H1 (cell line): ENCODE results near the gene SHISA6. TPM values are rescaled to one million over a fixed set of nuclear protein-coding genes. Genes with fewer than 3 reads are reported as not detected.

Experiments used
- CTCF ChIA-PET: fragments of 300-600 bp; sonication (Branson Sonifier 250); formaldehyde crosslinking; loops from one replicate; lab custom pipeline; 2021; ENCODE audit not compliant: partially characterized antibody; lab: Charles Lee
- POLR2A ChIA-PET: fragments of 300-600 bp; sonication (Branson Sonifier 250); formaldehyde crosslinking; loops from one replicate; lab custom pipeline; 2021; ENCODE audit warnings: inconsistent platforms; ENCODE audit not compliant: partially characterized antibody; lab: Charles Lee
- DNase-seq, 2 experiments: peaks; one replicate each; pipeline versions ENCODE4 v3.0.0 to v3.0.0-alpha.2; 2010 to 2022; ENCODE audit warnings: low spot score in 2 of 2, low read depth in 1 of 2, mixed read lengths in 1 of 2
- FAIRE-seq: peaks from 2 replicates; lab custom pipeline; 2011; peaks lifted over from hg19 to GRCh38; lab: Jason Lieb, UNC
- H2AFZ ChIP-seq: 2 replicates; pipeline ENCODE4 v1.8.1; 2012; ENCODE audit warnings: low read length, inconsistent platforms
- H2AK5ac ChIP-seq: 2 replicates; pipeline ENCODE4 v1.6.1; 2013; ENCODE audit warnings: low read depth, low read length
- H2BK120ac ChIP-seq: replicated peaks from 2 replicates; pipeline ENCODE3; 2013; ENCODE audit warnings: low read depth, low read length, inconsistent platforms
- H2BK12ac ChIP-seq: 2 replicates; pipeline ENCODE4 v1.6.1; 2013; ENCODE audit warnings: low read depth, low read length
- H2BK15ac ChIP-seq: 2 replicates; pipeline ENCODE4 v1.6.1; 2013; ENCODE audit warnings: low read length
- H2BK20ac ChIP-seq: 2 replicates; pipeline ENCODE4 v1.6.1; 2013; ENCODE audit warnings: low read length
- H2BK5ac ChIP-seq: 2 replicates; pipeline ENCODE4 v1.6.1; 2013; ENCODE audit warnings: low read depth, low read length
- H3K14ac ChIP-seq: 2 replicates; pipeline ENCODE4 v1.6.1; 2013; ENCODE audit warnings: inconsistent platforms; ENCODE audit not compliant: insufficient read length
- H3K18ac ChIP-seq: 2 replicates; pipeline ENCODE4 v1.6.1; 2013; ENCODE audit warnings: low read length; ENCODE audit errors: extremely low read depth
- H3K23ac ChIP-seq: 2 replicates; pipeline ENCODE4 v1.6.1; 2013; ENCODE audit warnings: inconsistent platforms; ENCODE audit not compliant: insufficient read length
- H3K23me2 ChIP-seq: 2 replicates; pipeline ENCODE4 v1.6.1; 2013; ENCODE audit warnings: low read depth, low read length
- H3K27ac ChIP-seq: 2 replicates; pipeline ENCODE4 v1.6.1; 2011; ENCODE audit warnings: low read depth, low read length, inconsistent platforms
- H3K27me3 ChIP-seq, 4 experiments: replicated peaks in 1 of 4; 1 replicate in 1 of 4; 2 replicates in 3 of 4; pipeline versions ENCODE4 v1.6.1 to v1.8.1; 2011 to 2013; ENCODE audit warnings: low read length in 3 of 4, mild to moderate bottlenecking in 3 of 4, inconsistent platforms in 2 of 4, mixed read lengths in 2 of 4, moderate library complexity in 1 of 4; ENCODE audit not compliant: control insufficient read depth in 3 of 4, insufficient read depth in 3 of 4; ENCODE audit errors: extremely low read depth in 1 of 4
- H3K36me3 ChIP-seq, 4 experiments: 2 replicates each; pipeline versions ENCODE4 v1.6.1 to v1.8.1; 2011 to 2013; ENCODE audit warnings: mild to moderate bottlenecking in 4 of 4, low read length in 3 of 4, moderate library complexity in 2 of 4, control low read depth in 1 of 4, inconsistent platforms in 1 of 4; ENCODE audit not compliant: insufficient read depth in 4 of 4, control insufficient read depth in 2 of 4
- H3K4ac ChIP-seq: replicated peaks from 2 replicates; pipeline ENCODE3; 2013; ENCODE audit warnings: low read length, low read depth, mixed read lengths, inconsistent platforms; ENCODE audit not compliant: insufficient read length
- H3K4me1 ChIP-seq, 4 experiments: replicated peaks in 1 of 4; 1 replicate in 1 of 4; 2 replicates in 3 of 4; pipeline versions ENCODE4 v1.6.1 to v1.8.1; 2011 to 2013; ENCODE audit warnings: low read length in 3 of 4, inconsistent platforms in 2 of 4, mixed read lengths in 1 of 4; ENCODE audit not compliant: insufficient read depth in 4 of 4, control insufficient read depth in 3 of 4
- H3K4me2 ChIP-seq, 2 experiments: 2 replicates each; pipeline versions ENCODE4 v1.6.1 to v1.8.1; 2011 to 2013; ENCODE audit warnings: low read depth in 2 of 2, low read length in 2 of 2, control low read depth in 1 of 2, inconsistent platforms in 1 of 2, mild to moderate bottlenecking in 1 of 2; ENCODE audit not compliant: insufficient read depth in 1 of 2
- H3K4me3 ChIP-seq, 4 experiments: fragments of 200-600, 300-600 bp in 1 of 4; sonication (generic), shearing (Covaris generic), sonication (Bioruptor Twin) in 1 of 4; 2 replicates each; pipeline versions ENCODE4 v1.5.1 to v1.8.1; 2011 to 2016; ENCODE audit warnings: low read length in 4 of 4, low read depth in 3 of 4, control low read depth in 2 of 4, inconsistent platforms in 2 of 4, mild to moderate bottlenecking in 2 of 4, mixed read lengths in 1 of 4, moderate library complexity in 1 of 4; ENCODE audit not compliant: insufficient read depth in 2 of 4; ENCODE audit errors: extremely low read depth in 1 of 4
- H3K56ac ChIP-seq: replicated peaks from 2 replicates; pipeline ENCODE3; 2013; ENCODE audit warnings: low read depth, mild to moderate bottlenecking, mixed read lengths, low read length, inconsistent platforms; ENCODE audit not compliant: insufficient read length
- H3K79me1 ChIP-seq: 2 replicates; pipeline ENCODE4 v1.6.1; 2013; ENCODE audit warnings: low read depth, low read length, control low read depth
- H3K79me2 ChIP-seq, 2 experiments: 2 replicates each; pipeline versions ENCODE4 v1.6.1 to v1.8.1; 2012 to 2013; ENCODE audit warnings: low read length in 2 of 2, mild to moderate bottlenecking in 2 of 2, inconsistent platforms in 1 of 2; ENCODE audit not compliant: insufficient read depth in 2 of 2, control insufficient read depth in 1 of 2
- H3K9ac ChIP-seq, 4 experiments: replicated peaks in 1 of 4; 1 replicate in 1 of 4; 2 replicates in 3 of 4; pipeline versions ENCODE4 v1.6.1 to v1.8.1; 2011 to 2013; ENCODE audit warnings: low read depth in 3 of 4, low read length in 3 of 4, control low read depth in 2 of 4, mild to moderate bottlenecking in 2 of 4, moderate library complexity in 2 of 4, inconsistent platforms in 1 of 4; ENCODE audit errors: extremely low read depth in 1 of 4
- H3K9me3 ChIP-seq, 2 experiments: 2 replicates each; pipeline versions ENCODE4 v1.6.1 to v1.8.1; 2012 to 2013; ENCODE audit warnings: mild to moderate bottlenecking in 2 of 2, moderate library complexity in 2 of 2, control low read depth in 1 of 2, inconsistent platforms in 1 of 2, low read depth in 1 of 2, low read length in 1 of 2, mixed read lengths in 1 of 2; ENCODE audit not compliant: insufficient read depth in 2 of 2
- H4K20me1 ChIP-seq, 2 experiments: replicated peaks in 1 of 2; 2 replicates each; pipeline versions ENCODE3 to v1.8.1; 2011 to 2013; ENCODE audit warnings: inconsistent platforms in 2 of 2, low read length in 2 of 2, mild to moderate bottlenecking in 1 of 2; ENCODE audit not compliant: insufficient read depth in 2 of 2, control insufficient read depth in 1 of 2
- H4K5ac ChIP-seq: 2 replicates; pipeline ENCODE4 v1.6.1; 2013; ENCODE audit warnings: low read length, low read depth, mixed read lengths, inconsistent platforms; ENCODE audit not compliant: insufficient read length
- H4K8ac ChIP-seq: 2 replicates; pipeline ENCODE4 v1.8.0; 2013; ENCODE audit warnings: mild to moderate bottlenecking, moderate library complexity, low read length, inconsistent platforms; ENCODE audit not compliant: insufficient read depth; ENCODE audit errors: extremely low read depth
- H4K91ac ChIP-seq: replicated peaks from 2 replicates; pipeline ENCODE3; 2013; ENCODE audit warnings: low read length, mixed read lengths, inconsistent platforms; ENCODE audit not compliant: insufficient read length
- CBX5 ChIP-seq: fragments of 300-800, 300-1000 bp; sonication (generic); IDR thresholded peaks from 2 replicates; pipeline ENCODE4 v1.7.1; 2016; ENCODE audit warnings: antibody characterized with exemption, low read length, low read depth
- CBX8 ChIP-seq: fragments of 300-800, 300-1000 bp; sonication (generic); IDR thresholded peaks from 2 replicates; pipeline ENCODE4 v1.7.1; 2016; ENCODE audit warnings: low read depth, low read length, borderline replicate concordance
- CREB1 ChIP-seq: IDR thresholded peaks from 2 replicates; pipeline ENCODE4 v1.6.1; 2012; ENCODE audit warnings: inconsistent platforms
- EGR1 ChIP-seq: IDR thresholded peaks from 2 replicates; pipeline ENCODE4 v1.6.1; 2011; ENCODE audit warnings: low read depth, low read length, borderline replicate concordance
- FOSL1 ChIP-seq: IDR thresholded peaks from 2 replicates; pipeline ENCODE4 v1.6.1; 2011; ENCODE audit warnings: mild to moderate bottlenecking, low read depth, low read length, moderate library complexity; ENCODE audit not compliant: insufficient read depth
- JUN ChIP-seq: IDR thresholded peaks from 2 replicates; pipeline ENCODE4 v1.6.1; 2011; ENCODE audit warnings: low read depth, mild to moderate bottlenecking, improper control_type of control experiment, low read length
- KDM5A ChIP-seq: fragments of 200-600 bp; IDR thresholded peaks from 2 replicates; pipeline ENCODE4 v1.7.1; 2012; ENCODE audit warnings: mild to moderate bottlenecking, low read length, inconsistent platforms, mixed read lengths
- SIX5 ChIP-seq: IDR thresholded peaks from 2 replicates; pipeline ENCODE4 v1.6.1; 2011; ENCODE audit warnings: mild to moderate bottlenecking, low read depth, low read length
- SRF ChIP-seq: IDR thresholded peaks from 2 replicates; pipeline ENCODE4 v1.6.1; 2011; ENCODE audit warnings: mild to moderate bottlenecking, low read depth, low read length, moderate library complexity
- USF2 ChIP-seq: IDR thresholded peaks from 2 replicates; pipeline ENCODE4 v1.6.1; 2011; ENCODE audit warnings: low read length, improper control_type of control experiment
- WGBS, 2 experiments: shearing (Covaris generic) in 1 of 2; methylation state at CpG; one replicate each; pipeline versions ENCODE4 v1.1.6 to v1.1.7; 2013 to 2015; ENCODE audit warnings: low lambda C conversion rate in 2 of 2, mixed read lengths in 2 of 2, inconsistent platforms in 1 of 2, low coverage in 1 of 2, missing lambda C conversion rate in 1 of 2; ENCODE audit not compliant: insufficient replicate concordance in 2 of 2, insufficient coverage in 1 of 2, insufficient read length in 1 of 2; ENCODE audit errors: extremely low coverage in 1 of 2, missing lambda C conversion rate in 1 of 2; 5-methylcytosine and 5-hydroxymethylcytosine counted together
- polyA plus RNA-seq, 7 experiments: library from polyadenylated mRNA; depleted of rRNA in 3 of 7; stranded (reverse) in 5 of 7; unstranded in 2 of 7; fragments of >200 nt in 5 of 7; fragments of 200-250 nt in 2 of 7; gene quantifications; 1 replicate in 5 of 7; 2 replicates in 1 of 7; 4 replicates in 1 of 7; pipeline versions ENCODE4 v1.2.1 to v1.2.3, GENCODE V29; 2011 to 2013; ENCODE audit warnings: missing spikeins in 2 of 7, mixed read lengths in 2 of 7
- total RNA-seq: library from RNA; stranded (reverse); fragmentation: NEBNext Ultra II Directional; extraction: Animal tissue kit (Norgen Biotek cat#: 25700); gene quantifications from 2 replicates; pipeline ENCODE4 v1.2.1, GENCODE V29; 2021

Gene SHISA6
- total and polyA plus RNA-seq, 2 of the 8 experiments (the other 6 are each of a cell fraction or from before 2014, with no cell fraction given): 2.9 to 4.8 TPM

- H3K23me2 ChIP-seq: peaks cover 4% of the 10 kb centered on the region; the same call in 1 of the 2 replicates
- CTCF ChIA-PET: interaction anchor here (0.9 to 1.7 kb wide), 4 partner anchors 8 to 66 kb away, joined by 4 to 5 read pairs (median 4); no protein-coding TSS in a partner anchor
- H3K4me1 ChIP-seq: peaks cover 2 to 8% (median 4%) of the 10 kb centered on the region in 4 experiments; a peak in 4 of 7 replicates
- no peak overlapping the region for H3K18ac ChIP-seq
- no peak overlapping the region for H4K91ac ChIP-seq
- H3K27ac ChIP-seq: no peak overlapping the region
- 0 out of 4 replicates have a peak, but pooled peaks cover 0 to 4% of the 10 kb centered on the region in 2 experiments for H3K9me3 ChIP-seq
- H4K5ac ChIP-seq: no peak overlapping the region
- POLR2A ChIA-PET: no interaction called here
- no peaks in the 10 kb centered on the region for H3K79me2 ChIP-seq
- no peak overlapping the region for H4K8ac ChIP-seq
- no peak overlapping the region for H2BK12ac ChIP-seq
- H4K20me1 ChIP-seq: peaks cover 0 to 2% of the 10 kb centered on the region in 2 experiments
- 93% methylated on average over 9 of the region's 9 CpGs; no CpG with 5 or more reads in 1 of the 2 experiments for WGBS, 2 experiments
- no peak overlapping the region for H2AK5ac ChIP-seq
- H3K36me3 ChIP-seq: peaks cover 0 to 2% (median 0%) of the 10 kb centered on the region in 4 experiments; a peak in 1 of 8 replicates
- no peak overlapping the region for H3K23ac ChIP-seq
- FAIRE-seq: no peak
- no peak overlapping the region for H3K56ac ChIP-seq
- no peak overlapping the region for H2AFZ ChIP-seq
- DNase-seq: no peak
- H3K4me2 ChIP-seq: no peak overlapping the region
- H3K79me1 ChIP-seq: no peaks in the 10 kb centered on the region
- no peak overlapping the region for H3K4me3 ChIP-seq
- H3K9ac ChIP-seq: no peak overlapping the region
- H2BK5ac ChIP-seq: no peak overlapping the region
- no peak overlapping the region for H2BK120ac ChIP-seq
- H2BK15ac ChIP-seq: no peak overlapping the region
- H3K4ac ChIP-seq: no peak overlapping the region
- H3K14ac ChIP-seq: no peak overlapping the region
- H3K27me3 ChIP-seq: no peaks in the 10 kb centered on the region
- TF ChIP-seq SRF (no peak), CBX8 (no peak), CBX5 (no peak), JUN (no peak), FOSL1 (no peak), SIX5 (no peak), CREB1 (no peak), USF2 (no peak), KDM5A (no peak), EGR1 (no peak)
- H2BK20ac ChIP-seq: no peak overlapping the region
Observed at GRCh38 chr17:11305524-11305923, 64.5 kb downstream of the SHISA6 start.
